Measurements from ENCODE around the gene FOXN4. TPM values are rescaled to one million over a fixed set of nuclear protein-coding genes. Genes with fewer than 3 reads are reported as not detected.

Gene FOXN4
- total RNA-seq, 1 experiment from 2014 or later: 0.52 TPM

GRCh38 chr12:109299849-109300248 is 9.2 kb downstream of the FOXN4 start:
- H3K79me2 ChIP-seq (ENCODE audit: insufficient read depth, low read length): no peaks in the 10 kb centered on the region
- no peaks in the 10 kb centered on the region for H4K20me1 ChIP-seq (ENCODE audit: insufficient read depth)
- H3K4me1 ChIP-seq (ENCODE audit: control insufficient read depth in 1 of 2, insufficient read depth in 2 of 2, low read length in 2 of 2): no peaks in the 10 kb centered on the region
- no peak overlapping the region for H2AFZ ChIP-seq (ENCODE audit: low read depth, low read length, poor library complexity, severe bottlenecking)
- no peaks in the 10 kb centered on the region for H3K36me3 ChIP-seq (ENCODE audit: control insufficient read depth in 1 of 2, insufficient read depth in 2 of 2, low read length in 2 of 2)
- ATAC-seq (no peak), DNase-seq (ENCODE audit: low read depth, low spot score) (no peak)
- no peaks in the 10 kb centered on the region for H3K9me2 ChIP-seq (ENCODE audit: insufficient read depth)
- no peak overlapping the region for H3K27ac ChIP-seq (ENCODE audit: low read depth, low read length)
- intact Hi-C loops (cut with micrococcal nuclease): no loop called here
- H3K9ac ChIP-seq (ENCODE audit: low read length): no peak overlapping the region
- H3K4me3 ChIP-seq (replicated peaks in 1 of 2; ENCODE audit: low read depth in 1 of 2, low read length in 2 of 2): no peak overlapping the region
- BruUV-seq (replicated peaks): no TSS peak
- ChIA-PET RAD21 (ENCODE audit: low non-redundant PET in 1 of 2, low total read pairs in 2 of 2, uncharacterized antibody in 2 of 2, unreplicated experiment in 2 of 2) (no interaction called here), CTCF (no interaction called here), POLR2A (no interaction called here)
- no peak for TF ChIP-seq SIN3A (IDR thresholded peaks at IDR 0.05; ENCODE audit: low read depth)
- no peak for TF ChIP-seq ZNF274 (IDR thresholded peaks at IDR 0.05; ENCODE audit: low read depth, low read length)
- no peak for TF ChIP-seq TCF7L2 (IDR thresholded peaks at IDR 0.05; ENCODE audit: borderline replicate concordance, extremely low read depth, insufficient read depth, insufficient read length)
- TF ChIP-seq JUND (IDR thresholded peaks at IDR 0.05): no peak
- no peak for TF ChIP-seq POLR2AphosphoS5 (IDR thresholded peaks at IDR 0.05; ENCODE audit: low read depth, low read length)
- no peak for TF ChIP-seq SRF (IDR thresholded peaks at IDR 0.05; ENCODE audit: low read depth)
- TF ChIP-seq EGR1 (IDR thresholded peaks at IDR 0.05; ENCODE audit: low read depth): no peak
- TF ChIP-seq CBX3 (IDR thresholded peaks at IDR 0.05; ENCODE audit: low read depth): no peak
- TF ChIP-seq YY1 (IDR thresholded peaks at IDR 0.05; ENCODE audit: extremely low read depth, insufficient replicate concordance, low read depth, low read length): no peak
- no peak for TF ChIP-seq EZH2phosphoT487 (IDR thresholded peaks at IDR 0.05; ENCODE audit: borderline replicate concordance)
- TF ChIP-seq EZH2 (IDR thresholded peaks at IDR 0.05): no peak
- TF ChIP-seq FOSL1 (IDR thresholded peaks at IDR 0.05; ENCODE audit: low read depth): no peak
- no peak for TF ChIP-seq POLR2A (IDR thresholded peaks at IDR 0.05; ENCODE audit: borderline replicate concordance, extremely low read depth, insufficient read depth, insufficient read length)
- TF ChIP-seq MAX (IDR thresholded peaks at IDR 0.05): no peak
- TF ChIP-seq, protein P1, sequence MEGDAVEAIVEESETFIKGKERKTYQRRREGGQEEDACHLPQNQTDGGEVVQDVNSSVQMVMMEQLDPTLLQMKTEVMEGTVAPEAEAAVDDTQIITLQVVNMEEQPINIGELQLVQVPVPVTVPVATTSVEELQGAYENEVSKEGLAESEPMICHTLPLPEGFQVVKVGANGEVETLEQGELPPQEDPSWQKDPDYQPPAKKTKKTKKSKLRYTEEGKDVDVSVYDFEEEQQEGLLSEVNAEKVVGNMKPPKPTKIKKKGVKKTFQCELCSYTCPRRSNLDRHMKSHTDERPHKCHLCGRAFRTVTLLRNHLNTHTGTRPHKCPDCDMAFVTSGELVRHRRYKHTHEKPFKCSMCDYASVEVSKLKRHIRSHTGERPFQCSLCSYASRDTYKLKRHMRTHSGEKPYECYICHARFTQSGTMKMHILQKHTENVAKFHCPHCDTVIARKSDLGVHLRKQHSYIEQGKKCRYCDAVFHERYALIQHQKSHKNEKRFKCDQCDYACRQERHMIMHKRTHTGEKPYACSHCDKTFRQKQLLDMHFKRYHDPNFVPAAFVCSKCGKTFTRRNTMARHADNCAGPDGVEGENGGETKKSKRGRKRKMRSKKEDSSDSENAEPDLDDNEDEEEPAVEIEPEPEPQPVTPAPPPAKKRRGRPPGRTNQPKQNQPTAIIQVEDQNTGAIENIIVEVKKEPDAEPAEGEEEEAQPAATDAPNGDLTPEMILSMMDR (IDR thresholded peaks at IDR 0.05 in 2 of 3, conservative IDR thresholded peaks at IDR 0.05 in 1 of 3; ENCODE audit: borderline replicate concordance in 1 of 3, insufficient read depth in 1 of 3, low read depth in 2 of 3, low read length in 2 of 3): no peak
- no peak for TF ChIP-seq ELF1 (IDR thresholded peaks at IDR 0.05; ENCODE audit: borderline replicate concordance, low read depth)
- H3K4me2 ChIP-seq (ENCODE audit: low read length): no peak overlapping the region
- H3K27me3 ChIP-seq (ENCODE audit: insufficient read depth, low read length): no peaks in the 10 kb centered on the region
- H3K9me3 ChIP-seq (ENCODE audit: control insufficient read depth in 1 of 2, insufficient read depth in 1 of 2, low read depth in 1 of 2, low read length in 2 of 2): no peaks in the 10 kb centered on the region

Data from HCT116 (cell line).